T follicular helper cell (primary cell): ENCODE results near the gene RRBP1.

Experiments
- DNase-seq: peaks from one replicate; pipeline ENCODE4 v3.0.0-alpha.2; 2020; ENCODE audit warnings: low read depth

RRBP1 gene

GRCh38 chr20:17680836-17681725, 961 bp downstream of the RRBP1 start:
- DNase-seq = peak; percentile 70

GRCh38 chr20:17679941-17680835, 1.9 kb downstream of the RRBP1 start:
- no peak for DNase-seq

- no peak for DNase-seq
Measured at GRCh38 chr20:17678886-17679285, 3.2 kb downstream of the RRBP1 start.

GRCh38 chr20:17678295-17678694, 3.7 kb downstream of the RRBP1 start:
- no peak for DNase-seq

- no peak for DNase-seq
Measured at GRCh38 chr20:17676942-17677341, 5.1 kb downstream of the RRBP1 start.

GRCh38 chr20:17676378-17676759, 5.7 kb downstream of the RRBP1 start:
- DNase-seq = no peak

GRCh38 chr20:17675519-17676377, 6.3 kb downstream of the RRBP1 start:
- DNase-seq = no peak

GRCh38 chr20:17674722-17675518, 7.1 kb downstream of the RRBP1 start:
- no peak for DNase-seq

GRCh38 chr20:17673084-17673483, 9.0 kb downstream of the RRBP1 start:
- no peak for DNase-seq

GRCh38 chr20:17671565-17671964, 10.5 kb downstream of the RRBP1 start:
- DNase-seq = no peak

GRCh38 chr20:17671011-17671410, 11.0 kb downstream of the RRBP1 start:
- DNase-seq = no peak

GRCh38 chr20:17669306-17669931, 12.6 kb downstream of the RRBP1 start:
- no peak for DNase-seq

- DNase-seq = no peak
Measured at GRCh38 chr20:17668432-17668831, 13.6 kb downstream of the RRBP1 start.

GRCh38 chr20:17667445-17667844, 14.6 kb downstream of the RRBP1 start:
- DNase-seq = no peak

GRCh38 chr20:17666481-17666880, 15.6 kb downstream of the RRBP1 start:
- no peak for DNase-seq

GRCh38 chr20:17665756-17666155, 16.3 kb downstream of the RRBP1 start:
- DNase-seq = no peak

GRCh38 chr20:17664025-17664633, 17.9 kb downstream of the RRBP1 start:
- DNase-seq = no peak

- DNase-seq = no peak
Measured at GRCh38 chr20:17663486-17663885, 18.6 kb downstream of the RRBP1 start.

- DNase-seq = no peak
Measured at GRCh38 chr20:17663040-17663399, 19.0 kb downstream of the RRBP1 start.

- DNase-seq = no peak
Measured at GRCh38 chr20:17662333-17663039, 19.6 kb downstream of the RRBP1 start.
